ENCODE data around the gene DCD. TPM values are rescaled to one million over a fixed set of nuclear protein-coding genes. Genes with fewer than 3 reads are reported as not detected.

The DCD gene
- total RNA-seq, 1 donor from 2014 or later, result not detected

GRCh38 chr12:54616933-54617680 lies 31.1 kb downstream of the DCD start:
- TF ChIP-seq CTCF (IDR thresholded peaks at IDR 0.05), result no peak
- Mint-ChIP-seq H3K4me3 (ENCODE audit: unreplicated experiment) (no peak overlapping the region), H3K9me3 (ENCODE audit: low read depth) (no peaks in the 10 kb centered on the region), H3K27ac (ENCODE audit: unreplicated experiment) (no peak overlapping the region), H3K36me3 (ENCODE audit: low read depth) (no peaks in the 10 kb centered on the region), H3K27me3 (ENCODE audit: low read depth) (peaks cover 42% of the 10 kb centered on the region), H3K4me1 (ENCODE audit: low read depth) (no peaks in the 10 kb centered on the region)
- no peak for DNase-seq (ENCODE audit: low spot score)

- H3K36me3 Mint-ChIP-seq (ENCODE audit: low read depth), result no peaks in the 10 kb centered on the region
- H3K4me1 Mint-ChIP-seq (ENCODE audit: low read depth), result no peaks in the 10 kb centered on the region
- no peak for TF ChIP-seq CTCF (IDR thresholded peaks at IDR 0.05)
- no peaks in the 10 kb centered on the region for H3K9me3 Mint-ChIP-seq (ENCODE audit: low read depth)
- H3K4me3 Mint-ChIP-seq (ENCODE audit: unreplicated experiment), result no peak overlapping the region
- peaks cover 44% of the 10 kb centered on the region for H3K27me3 Mint-ChIP-seq (ENCODE audit: low read depth)
- no peak overlapping the region for H3K27ac Mint-ChIP-seq (ENCODE audit: unreplicated experiment)
- no peak for DNase-seq (ENCODE audit: low spot score)
Measured at GRCh38 chr12:54612225-54612750, 35.9 kb downstream of the DCD start.

DNA sequence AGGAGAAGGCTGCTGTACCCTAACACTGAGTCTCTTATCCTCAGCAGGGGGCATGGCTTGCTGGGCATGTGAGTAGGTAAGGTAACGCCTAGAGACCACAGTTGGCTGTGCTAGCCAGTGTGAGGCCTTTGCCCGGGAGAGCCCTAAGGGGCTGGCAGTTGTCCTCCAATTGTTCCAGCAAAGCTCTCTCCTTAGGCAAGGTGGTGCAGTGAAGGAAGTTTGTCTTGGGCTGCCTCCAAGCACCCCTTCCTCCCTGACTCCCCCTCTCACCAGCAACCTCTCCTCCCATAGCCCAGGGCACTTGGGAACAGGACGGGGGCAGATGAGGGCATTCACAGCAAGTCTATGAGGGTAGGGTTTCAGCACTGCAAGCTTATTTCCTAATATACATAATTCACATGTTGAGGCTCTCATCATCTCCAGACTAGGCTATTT lies 36.4 kb downstream of the DCD start:
- DNase-seq (ENCODE audit: low spot score), result no peak
- Mint-ChIP-seq H3K27ac (ENCODE audit: unreplicated experiment) (no peak overlapping the region), H3K27me3 (ENCODE audit: low read depth) (peaks cover 49% of the 10 kb centered on the region), H3K4me3 (ENCODE audit: unreplicated experiment) (no peak overlapping the region), H3K9me3 (ENCODE audit: low read depth) (no peaks in the 10 kb centered on the region), H3K36me3 (ENCODE audit: low read depth) (no peaks in the 10 kb centered on the region), H3K4me1 (ENCODE audit: low read depth) (no peaks in the 10 kb centered on the region)
- TF ChIP-seq CTCF (IDR thresholded peaks at IDR 0.05), result no peak

- H3K27ac Mint-ChIP-seq (ENCODE audit: unreplicated experiment), result no peak overlapping the region
- no peak for TF ChIP-seq CTCF (IDR thresholded peaks at IDR 0.05)
- H3K27me3 Mint-ChIP-seq (ENCODE audit: low read depth), result peaks cover 35% of the 10 kb centered on the region
- no peaks in the 10 kb centered on the region for H3K9me3 Mint-ChIP-seq (ENCODE audit: low read depth)
- no peak overlapping the region for H3K4me3 Mint-ChIP-seq (ENCODE audit: unreplicated experiment)
- no peaks in the 10 kb centered on the region for H3K4me1 Mint-ChIP-seq (ENCODE audit: low read depth)
- no peaks in the 10 kb centered on the region for H3K36me3 Mint-ChIP-seq (ENCODE audit: low read depth)
- no peak for DNase-seq (ENCODE audit: low spot score)
Measured at GRCh38 chr12:54608769-54609168, 39.4 kb downstream of the DCD start.

- Mint-ChIP-seq H3K9me3 (ENCODE audit: low read depth) (peaks cover 2% of the 10 kb centered on the region), H3K27ac (ENCODE audit: unreplicated experiment) (no peak overlapping the region), H3K4me3 (ENCODE audit: unreplicated experiment) (no peak overlapping the region), H3K36me3 (ENCODE audit: low read depth) (no peaks in the 10 kb centered on the region), H3K4me1 (ENCODE audit: low read depth) (no peaks in the 10 kb centered on the region), H3K27me3 (ENCODE audit: low read depth) (peaks cover 35% of the 10 kb centered on the region)
- no peak for TF ChIP-seq CTCF (IDR thresholded peaks at IDR 0.05)
- no peak for DNase-seq (ENCODE audit: low spot score)
Measured at GRCh38 chr12:54608156-54608555, 40.0 kb downstream of the DCD start.

Measured in chondrocyte (in vitro differentiated cells).